GM19467 (cell line): Measurements from ENCODE around the gene IGSF3.

Experiments used
- ATAC-seq: cut with Tn5 transposase; IDR thresholded peaks from one replicate; pipeline ENCODE4 v1.9.1; 2021; ENCODE audit warnings: mild to moderate bottlenecking, moderate library complexity; ENCODE audit not compliant: unreplicated experiment

The IGSF3 gene

DNA sequence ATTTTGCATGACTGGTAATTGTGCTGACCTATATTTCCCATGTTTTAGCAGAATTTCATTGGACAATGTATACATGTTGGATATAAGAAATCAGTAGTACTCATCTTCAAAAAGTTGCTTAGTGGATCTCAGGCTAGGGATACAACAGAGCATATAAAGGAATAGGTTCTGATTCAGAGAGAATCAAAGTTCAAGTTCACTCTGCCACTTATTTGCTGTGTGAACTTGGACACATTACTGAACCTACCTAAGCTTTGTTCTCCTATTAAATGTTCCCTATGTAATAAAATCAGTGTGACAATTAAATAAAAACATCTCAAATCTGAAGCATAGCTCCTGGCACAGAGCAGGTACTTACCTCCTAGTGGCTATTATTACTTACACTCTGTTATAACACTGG lies 106.0 kb downstream of the IGSF3 start:
- no peak for ATAC-seq

DNA sequence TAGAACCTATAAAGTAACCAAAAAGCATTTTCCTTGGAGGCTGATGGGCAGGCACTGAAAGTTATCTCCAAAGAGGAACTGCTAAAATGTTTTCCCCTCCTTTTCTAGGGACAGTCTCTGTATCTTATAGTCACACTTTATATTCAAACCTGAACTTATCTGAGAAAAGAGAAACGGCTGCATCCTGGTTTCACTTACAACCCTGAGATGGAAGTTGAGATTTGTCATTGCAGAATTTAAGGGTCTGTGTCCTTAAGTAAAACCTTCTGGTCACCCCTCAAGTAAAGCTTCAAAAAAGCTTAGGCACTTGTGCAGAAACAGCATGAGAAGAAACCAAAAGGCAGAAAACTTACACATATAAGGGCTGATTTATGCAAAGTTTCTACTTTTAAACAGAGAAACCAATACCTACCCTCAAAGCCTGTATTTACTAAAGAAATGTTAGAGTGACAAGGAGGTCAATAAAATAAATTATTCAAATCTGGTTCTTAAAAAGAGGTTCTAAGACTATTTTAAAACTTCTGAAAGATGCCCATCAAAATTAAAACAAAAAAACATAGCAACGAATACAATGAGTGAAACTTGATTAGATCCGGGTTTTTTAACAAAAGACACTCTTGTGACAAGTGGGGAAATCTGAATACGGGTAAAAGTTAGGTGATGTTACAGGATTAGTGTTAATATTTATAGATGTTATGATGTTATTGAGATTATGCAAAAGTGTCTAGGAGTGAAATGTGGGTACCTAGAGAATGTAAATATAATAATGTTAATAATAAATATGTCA lies 106.6 kb downstream of the IGSF3 start:
- ATAC-seq: no peak

DNA sequence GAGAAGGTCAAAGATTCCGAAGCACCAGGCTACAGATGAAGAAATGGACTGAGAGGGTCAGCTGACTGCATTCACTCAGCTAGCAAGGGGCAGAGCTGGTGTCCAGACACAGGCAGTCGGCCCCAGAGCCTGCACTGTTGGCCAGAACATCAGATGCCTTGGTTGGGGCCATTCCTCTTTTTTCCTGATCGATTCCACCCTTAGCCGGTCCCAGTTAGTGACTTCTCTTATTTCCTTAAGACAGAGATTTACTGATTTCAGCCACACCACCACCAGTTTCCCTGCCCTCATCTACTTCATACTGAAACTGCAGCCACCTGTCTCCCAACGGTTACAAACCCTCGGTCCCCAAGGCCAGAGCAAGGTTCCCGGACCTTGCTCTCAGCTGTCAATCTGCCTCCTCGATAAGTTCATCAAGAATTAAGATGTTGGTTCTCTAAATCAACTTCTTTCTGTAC lies 108.2 kb downstream of the IGSF3 start:
- ATAC-seq: peak; percentile 39

DNA sequence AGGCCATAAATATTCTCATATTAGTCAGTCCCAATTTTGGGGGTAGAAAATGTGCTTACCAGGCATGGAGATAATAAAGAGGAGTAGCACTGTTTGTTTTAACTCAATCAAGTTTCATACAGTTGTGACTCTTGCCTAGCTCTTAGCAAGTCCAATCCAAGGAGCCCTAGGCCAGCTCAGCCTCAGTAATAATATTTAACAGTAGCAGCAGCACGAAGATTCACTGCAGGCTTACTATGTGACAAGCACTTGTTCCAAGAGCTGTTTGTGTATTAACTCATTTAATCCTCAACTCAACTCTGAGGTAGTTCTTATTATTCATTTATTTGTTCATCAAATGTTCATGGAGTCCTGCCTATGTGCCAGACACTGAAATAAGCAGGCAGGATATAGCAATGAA lies 109.0 kb downstream of the IGSF3 start:
- no peak for ATAC-seq

DNA sequence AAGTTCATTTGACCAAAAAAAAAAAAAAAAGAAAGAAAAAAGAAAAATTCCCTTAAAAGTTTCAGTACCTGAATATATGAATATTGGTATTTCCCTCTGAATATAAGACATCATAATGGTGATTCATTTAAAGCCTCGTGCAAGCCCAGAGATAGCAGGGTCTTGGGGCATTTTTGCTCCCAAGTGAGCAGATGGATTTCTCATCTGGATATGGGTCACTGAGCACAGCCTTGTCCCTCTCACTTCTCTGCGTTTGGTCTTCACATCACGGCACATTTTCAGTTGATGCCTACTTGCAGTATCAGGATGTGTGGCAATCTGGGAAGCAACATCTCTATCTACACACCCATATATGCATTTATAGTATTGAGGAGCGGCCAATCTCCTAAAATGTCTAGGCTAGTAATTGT lies 109.4 kb downstream of the IGSF3 start:
- ATAC-seq: no peak

DNA sequence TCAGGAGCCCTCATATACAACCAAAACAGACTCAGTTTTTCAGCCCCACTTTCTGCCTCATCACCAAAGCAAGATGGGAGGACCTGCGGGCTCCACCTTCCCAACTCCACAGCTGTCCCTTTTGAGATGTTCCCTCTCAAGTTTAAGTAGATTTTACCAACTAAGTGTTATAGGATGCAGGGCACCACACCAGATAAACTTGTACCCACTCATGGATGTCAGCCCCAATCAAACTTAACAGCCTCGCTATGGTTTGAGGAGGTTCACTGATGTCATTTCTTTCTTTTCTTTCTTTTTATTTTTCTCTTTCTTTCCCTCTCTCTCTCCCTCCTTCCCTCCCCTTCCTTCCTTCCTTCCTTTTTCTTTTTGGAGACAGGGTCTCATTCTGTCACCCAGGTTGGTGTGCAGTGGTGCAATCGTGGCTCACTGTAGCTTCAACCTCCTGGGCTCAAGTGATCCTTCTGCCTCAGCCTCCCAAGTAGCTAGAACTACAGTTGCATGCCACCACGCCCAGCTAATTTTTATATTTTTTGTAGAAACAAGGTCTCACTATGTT lies 110.1 kb downstream of the IGSF3 start:
- no peak for ATAC-seq

DNA sequence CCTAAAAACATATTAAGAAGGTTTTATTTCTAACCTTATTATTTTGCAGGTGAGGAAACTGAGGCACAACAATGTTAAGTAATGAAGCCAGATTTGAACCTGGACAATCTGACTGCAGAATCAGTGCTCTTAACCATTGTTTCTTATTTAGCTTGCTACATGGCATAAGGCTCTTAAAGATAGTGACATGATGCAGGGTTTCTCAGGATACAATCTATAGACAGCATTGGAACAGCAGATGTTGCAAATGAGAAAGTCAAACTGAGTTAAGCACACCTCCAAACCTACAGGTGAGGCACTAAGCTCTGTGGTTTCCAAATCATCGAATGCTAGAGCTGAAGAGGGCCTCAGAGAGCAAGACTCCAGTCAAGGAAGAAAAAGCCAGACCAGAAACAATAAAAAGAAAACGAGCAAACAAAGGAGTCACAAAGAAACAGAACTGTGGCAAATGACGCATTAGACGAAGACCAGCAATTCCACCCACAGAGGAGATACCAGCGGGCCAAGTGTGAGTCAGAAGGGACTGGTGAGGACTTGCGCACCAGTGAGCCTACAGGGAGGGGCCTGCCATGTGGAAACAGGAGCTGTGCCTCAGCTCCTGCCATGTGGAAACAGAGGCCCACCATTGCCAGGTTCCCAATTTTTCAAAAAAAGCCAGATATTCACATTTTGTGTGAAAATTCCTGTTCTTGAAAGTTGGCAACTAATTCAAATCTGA lies 111.1 kb downstream of the IGSF3 start:
- ATAC-seq: peak; percentile 50

DNA sequence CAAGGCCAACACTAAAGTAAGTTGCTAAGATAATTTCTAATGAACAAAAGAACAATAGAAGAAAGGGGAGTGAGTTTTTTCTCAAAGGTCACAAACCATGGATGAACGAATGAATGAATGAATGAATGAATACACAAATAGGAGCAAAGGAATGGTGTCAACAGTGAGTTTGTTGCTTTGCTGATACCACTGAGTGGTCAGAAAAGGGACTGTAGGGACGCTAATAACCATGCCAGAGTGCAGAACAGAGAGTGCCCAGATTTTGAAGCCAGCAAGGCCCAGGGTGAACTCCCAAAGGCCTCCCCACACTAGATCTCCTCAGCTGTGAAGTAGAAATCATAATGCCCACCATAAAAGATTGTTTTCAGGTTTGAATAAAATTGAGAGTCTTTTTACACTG lies 112.6 kb downstream of the IGSF3 start:
- no peak for ATAC-seq

DNA sequence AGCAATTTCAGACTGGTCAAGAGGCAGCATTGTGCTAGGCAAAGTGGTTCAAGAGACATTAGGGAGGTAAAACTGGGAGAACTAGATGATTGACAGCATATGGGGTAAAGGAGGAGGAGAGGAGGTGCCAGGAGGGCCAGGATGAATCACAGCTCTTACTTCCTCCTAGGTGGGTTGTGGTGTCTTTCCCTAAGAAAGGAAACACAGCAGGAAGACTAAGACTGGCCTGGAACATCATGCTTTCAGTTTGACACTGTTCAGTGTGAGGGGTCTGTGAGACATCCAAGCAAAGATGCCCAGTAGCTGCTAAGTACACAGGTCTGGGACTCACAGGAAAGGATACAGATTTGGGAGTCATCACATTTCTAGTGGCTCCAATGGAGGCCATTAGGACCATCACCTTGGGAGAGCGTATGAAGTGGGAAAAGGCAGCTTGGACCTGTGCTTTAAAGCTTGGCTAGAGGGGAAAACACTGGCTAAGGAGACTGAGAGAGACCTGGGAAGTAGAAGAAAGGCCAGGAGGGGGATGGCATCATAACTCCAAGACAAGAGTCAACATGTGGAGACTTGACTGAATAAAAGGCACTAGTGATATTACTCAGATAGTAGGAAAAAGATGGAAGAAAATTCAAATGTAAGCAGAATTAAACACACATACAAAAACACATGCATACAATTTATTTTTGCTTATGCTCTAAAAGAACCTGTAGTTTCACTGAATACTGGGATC lies 114.0 kb downstream of the IGSF3 start:
- no peak for ATAC-seq

DNA sequence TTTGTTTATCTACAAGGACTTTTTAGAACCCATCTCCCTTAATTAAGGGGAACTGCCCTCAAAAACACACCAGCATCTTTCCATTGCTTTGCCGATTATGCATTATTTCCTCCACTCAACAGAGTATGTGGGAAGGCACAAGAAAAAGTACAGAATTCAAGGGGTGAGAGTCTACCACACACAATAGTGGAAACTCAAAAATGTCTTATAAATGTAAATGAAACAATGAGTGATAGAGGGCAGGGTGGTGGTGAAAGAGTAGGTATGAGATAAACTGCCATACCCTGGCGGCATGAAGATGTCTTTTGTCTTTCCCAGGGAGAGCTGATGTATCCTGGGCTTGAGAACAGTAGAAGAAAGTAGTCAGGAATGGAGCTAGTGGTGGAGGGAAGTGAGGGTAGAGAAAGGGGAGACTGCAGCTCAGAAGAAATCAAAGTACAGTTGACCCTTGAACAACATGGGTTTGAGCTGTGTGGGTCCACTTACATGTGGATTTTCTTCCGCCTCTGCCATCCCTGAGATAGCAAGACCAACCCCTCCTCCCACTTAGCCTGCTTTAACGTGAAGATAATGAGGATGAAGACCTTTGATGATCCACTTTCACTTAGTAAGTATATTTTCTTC lies 121.1 kb downstream of the IGSF3 start:
- ATAC-seq: no peak

DNA sequence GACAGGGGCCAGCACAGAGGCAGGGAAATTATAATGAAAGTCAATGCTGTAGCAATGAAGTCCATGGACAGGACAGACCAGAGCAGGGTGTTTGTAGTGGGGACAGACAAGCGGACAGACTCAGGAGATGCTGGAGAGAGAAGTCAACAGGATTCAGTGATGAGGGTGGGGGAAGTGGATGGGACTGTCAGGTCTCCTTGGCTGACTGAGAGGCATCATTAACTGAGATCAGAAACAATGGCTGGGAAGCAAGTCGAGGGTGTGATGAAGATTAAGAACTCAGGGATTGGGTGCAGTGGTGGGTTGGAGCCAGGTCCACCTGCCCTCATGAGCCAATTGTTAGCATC lies 122.2 kb downstream of the IGSF3 start:
- no peak for ATAC-seq

DNA sequence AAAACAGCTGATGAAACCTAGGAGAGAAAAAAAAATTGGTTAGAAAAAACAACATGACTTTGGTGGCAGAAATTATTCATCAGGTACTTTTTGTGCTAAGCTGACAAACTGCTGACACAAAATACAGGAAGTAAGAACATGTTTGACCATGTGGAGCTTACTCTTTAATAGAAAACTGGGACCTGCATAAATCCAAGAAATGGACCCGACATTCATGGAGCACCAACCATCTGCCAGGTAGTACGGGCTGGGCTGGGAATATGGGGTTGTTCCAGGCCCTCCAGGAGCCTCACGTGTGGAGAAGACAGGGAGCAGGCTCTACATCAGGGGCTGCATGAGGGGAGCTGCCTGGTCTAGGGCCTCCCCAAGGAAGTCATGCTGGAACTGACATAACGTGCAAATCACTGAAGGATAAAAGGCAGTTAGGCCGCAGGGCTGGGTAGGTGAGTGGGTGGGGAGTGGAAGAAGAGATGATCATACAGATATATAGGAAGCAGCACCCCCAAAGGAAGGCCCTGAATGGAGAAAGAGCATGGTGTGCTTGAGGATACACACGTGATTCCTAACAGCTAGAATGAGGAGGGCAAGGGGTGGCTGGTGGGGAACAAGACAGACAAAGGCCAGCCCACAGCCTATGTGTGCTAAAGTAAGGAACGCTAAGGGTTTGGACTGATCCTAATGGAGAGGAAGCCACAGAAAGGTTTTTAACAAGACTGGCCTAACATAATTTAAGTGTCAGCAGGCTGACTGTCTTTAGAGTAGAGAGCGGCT lies 122.8 kb downstream of the IGSF3 start:
- ATAC-seq: peak; percentile 46

DNA sequence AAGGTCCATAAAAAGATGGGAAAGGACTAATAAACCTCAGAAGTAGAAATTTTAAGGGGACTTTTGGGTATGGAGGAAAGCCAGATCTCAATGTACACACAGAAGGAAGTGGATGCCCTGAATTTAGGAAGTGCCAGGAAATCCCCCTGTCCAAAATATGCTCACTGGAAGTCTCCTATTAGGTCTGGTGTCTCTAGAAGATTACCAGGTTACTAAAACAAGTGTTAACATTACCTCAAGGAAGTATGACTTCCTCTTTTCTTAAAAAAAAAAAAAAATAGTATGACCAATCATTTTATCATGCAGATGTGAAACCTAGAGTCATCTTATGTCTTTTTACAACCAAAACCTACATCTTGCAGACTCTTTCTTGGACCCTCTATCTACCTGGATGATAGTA lies 127.4 kb downstream of the IGSF3 start:
- no peak for ATAC-seq

DNA sequence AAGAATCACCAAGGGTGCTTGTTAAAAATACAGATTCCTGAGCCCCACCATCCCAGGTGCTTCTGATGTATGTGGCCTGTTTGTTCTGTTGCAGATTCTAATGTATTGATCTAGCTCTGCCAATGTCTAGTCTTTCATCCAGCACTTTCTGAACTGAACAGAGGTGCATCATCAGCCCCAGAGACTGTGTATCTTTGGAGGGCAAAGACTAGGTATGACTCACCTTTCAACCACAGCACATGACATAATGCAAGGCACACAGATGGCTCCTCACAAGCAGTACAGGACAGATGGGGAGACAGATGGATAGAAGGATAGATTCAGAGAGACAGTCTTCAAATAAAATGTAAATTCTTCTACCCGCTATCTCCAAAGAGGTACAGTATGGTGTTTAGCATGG lies 129.0 kb downstream of the IGSF3 start:
- ATAC-seq: peak; percentile 62

DNA sequence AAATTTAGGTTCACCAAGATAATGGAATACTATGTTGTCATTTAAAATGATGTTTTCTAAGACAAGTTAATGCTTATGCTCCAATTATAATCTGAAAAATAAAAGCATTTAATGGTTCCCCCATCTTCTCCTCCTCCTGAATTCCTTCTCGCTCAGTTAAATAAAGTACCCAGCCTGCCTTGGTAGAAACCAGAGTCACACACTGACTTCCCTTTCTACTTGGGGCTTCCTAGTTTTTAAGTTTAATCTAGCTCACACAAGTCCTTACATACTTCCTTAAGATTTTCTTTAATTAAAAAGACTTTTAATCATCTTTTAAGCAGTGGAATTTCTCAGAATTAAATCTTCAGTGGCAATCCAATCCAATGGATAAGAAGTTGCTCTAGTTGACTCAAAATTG lies 129.6 kb downstream of the IGSF3 start:
- ATAC-seq: no peak

DNA sequence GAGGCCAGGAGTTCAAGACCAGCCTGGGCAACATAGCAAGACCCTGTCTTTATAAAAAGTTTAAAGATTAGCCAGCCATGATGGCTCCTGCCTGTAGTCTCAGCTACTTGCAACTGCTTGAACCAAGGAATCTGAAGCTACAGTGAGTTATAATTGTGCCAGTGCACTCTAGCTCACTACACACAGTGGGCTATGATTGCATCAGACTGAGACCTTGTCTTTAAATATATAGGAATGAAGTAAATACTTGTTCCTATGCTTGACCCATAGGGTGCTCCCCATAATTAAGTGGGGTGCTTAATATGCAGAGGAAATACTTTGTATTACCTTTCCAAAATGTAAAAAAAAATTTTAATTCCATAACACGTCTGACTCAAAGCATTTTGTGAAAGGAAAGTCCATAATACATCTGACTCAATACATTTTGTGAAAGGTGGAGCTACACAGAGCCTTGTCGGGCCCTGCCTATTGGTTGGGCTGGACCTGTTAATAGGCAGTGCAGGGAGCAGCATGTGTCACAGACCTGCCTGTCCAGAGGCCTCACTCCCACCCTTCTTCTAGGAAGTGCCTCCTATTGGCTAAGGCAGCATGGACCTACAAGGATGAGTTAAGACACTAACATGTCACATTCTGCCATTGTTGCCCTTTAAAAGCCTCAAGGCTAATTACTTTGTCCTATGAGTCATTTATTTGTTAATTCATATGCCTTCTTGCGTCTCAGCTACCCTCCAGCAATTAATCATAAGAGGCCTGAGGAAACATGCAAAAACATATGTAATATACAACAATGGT lies 130.3 kb downstream of the IGSF3 start:
- no peak for ATAC-seq

DNA sequence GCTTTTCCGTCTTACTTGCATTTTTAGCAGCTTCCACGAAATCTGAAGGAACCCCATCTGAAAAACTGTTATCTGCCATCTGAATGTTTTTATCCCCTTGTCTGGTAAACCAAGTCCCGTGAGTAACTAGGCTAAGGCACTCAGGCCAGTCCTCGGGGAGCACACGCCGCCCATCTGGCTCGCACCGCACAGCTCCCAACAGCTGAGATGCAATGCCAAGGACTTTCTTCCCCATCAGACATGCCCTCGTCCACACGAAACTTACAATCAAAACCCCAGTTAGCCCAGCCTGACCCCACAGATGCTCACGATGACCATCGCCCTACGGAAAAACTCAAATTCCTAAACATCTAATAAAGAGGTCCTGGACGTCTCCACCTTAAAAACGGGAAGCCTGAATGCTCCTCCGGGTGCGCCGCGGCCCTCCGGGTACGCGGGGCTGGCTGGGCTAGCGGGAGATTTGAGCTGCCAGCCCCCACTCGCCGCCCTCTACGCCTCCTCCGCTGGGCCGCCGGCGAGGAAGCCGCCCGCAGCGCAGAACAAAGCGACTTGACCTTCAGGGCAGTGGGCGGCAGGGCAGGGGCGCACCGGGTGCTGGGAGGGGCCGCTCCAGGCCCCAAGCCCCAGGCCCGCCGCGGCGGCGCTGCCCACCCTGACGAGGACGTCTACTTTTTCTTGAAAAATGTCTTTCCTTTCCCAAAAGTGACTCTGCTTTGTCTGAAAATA lies 133.4 kb downstream of the IGSF3 start:
- ATAC-seq: no peak

DNA sequence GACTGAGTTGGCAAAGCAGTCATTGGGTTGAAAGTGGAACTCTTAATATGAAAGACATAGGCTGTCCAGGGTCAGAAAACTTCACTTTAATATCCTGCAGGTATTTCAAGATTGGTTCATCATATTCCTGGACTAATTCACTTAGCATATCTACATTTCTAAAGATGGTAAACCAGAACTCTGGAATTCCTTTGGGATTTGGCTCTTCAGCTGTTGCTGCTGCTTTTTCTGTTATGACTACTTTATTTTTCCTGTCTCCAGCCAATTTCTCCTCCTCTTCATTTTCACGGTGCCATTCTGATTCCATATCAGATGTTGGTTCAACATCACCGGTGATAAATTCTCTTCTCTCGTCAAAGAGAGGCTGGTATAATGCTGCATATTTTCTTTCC lies 134.1 kb downstream of the IGSF3 start:
- ATAC-seq: no peak
